ENCODE measurements around the gene ABCB8.

- TF ChIP-seq CTCF (IDR thresholded peaks at IDR 0.05): no peak
- TF ChIP-seq EZH2 (IDR thresholded peaks at IDR 0.05; ENCODE audit: borderline replicate concordance, insufficient read depth, low read depth, low read length, poor library complexity, severe bottlenecking): no peak
Observed at GRCh38 chr7:151000897-151001495, 27.3 kb upstream of the ABCB8 start.
